PFSK-1 (cell line): ENCODE measurements around the gene PIGS.

Experiments used
- FOXP2 ChIP-seq: optimal IDR thresholded peaks from 2 replicates; pipeline ENCODE3; 2011; ENCODE audit warnings: borderline replicate concordance, control low read depth, inconsistent platforms; ENCODE audit not compliant: insufficient read depth; ENCODE audit errors: extremely low read length, extremely low read depth
- POLR2AphosphoS5 ChIP-seq: IDR thresholded peaks from 2 replicates; pipeline ENCODE4 v1.6.1; 2012; ENCODE audit warnings: low read depth, mild to moderate bottlenecking, control low read depth, low read length, moderate library complexity
- REST ChIP-seq, 2 experiments: IDR thresholded peaks; 2 replicates each; pipeline versions ENCODE4 v1.6.1 to v1.8.0; 2011 to 2012; ENCODE audit warnings: low read depth in 2 of 2, low read length in 2 of 2, control low read depth in 1 of 2, inconsistent platforms in 1 of 2, mild to moderate bottlenecking in 1 of 2, moderate library complexity in 1 of 2; ENCODE audit not compliant: insufficient read depth in 1 of 2
- SIN3A ChIP-seq: IDR thresholded peaks from 2 replicates; pipeline ENCODE4 v1.6.1; 2012; ENCODE audit warnings: mild to moderate bottlenecking, low read length, moderate library complexity, borderline replicate concordance; ENCODE audit not compliant: insufficient read depth
- TAF1 ChIP-seq: IDR thresholded peaks from 2 replicates; pipeline ENCODE4 v1.6.1; 2012; ENCODE audit warnings: low read length, control low read depth, borderline replicate concordance; ENCODE audit not compliant: insufficient read depth

Gene PIGS

GRCh38 chr17:28511858-28512461 lies 59.4 kb downstream of the PIGS start:
- TF ChIP-seq TAF1 (no peak), FOXP2 (no peak), REST (IDR thresholded peaks at IDR 0.05; ENCODE audit: insufficient read depth in 1 of 2, low read depth in 2 of 2, low read length in 2 of 2) (no peak), SIN3A (no peak), POLR2AphosphoS5 (no peak)

- TF ChIP-seq REST (IDR thresholded peaks at IDR 0.05; ENCODE audit: insufficient read depth in 1 of 2, low read depth in 2 of 2, low read length in 2 of 2), result no peak
- TF ChIP-seq SIN3A, result no peak
- no peak for TF ChIP-seq FOXP2
- no peak for TF ChIP-seq POLR2AphosphoS5
- no peak for TF ChIP-seq TAF1
Observed at GRCh38 chr17:28509789-28510188, 61.5 kb downstream of the PIGS start.

GRCh38 chr17:28508211-28508724 lies 63.1 kb downstream of the PIGS start:
- TF ChIP-seq FOXP2 (no peak), POLR2AphosphoS5 (no peak), SIN3A (no peak), REST (IDR thresholded peaks at IDR 0.05; ENCODE audit: insufficient read depth in 1 of 2, low read depth in 2 of 2, low read length in 2 of 2) (no peak), TAF1 (no peak)

GRCh38 chr17:28507567-28508203 lies 63.6 kb downstream of the PIGS start:
- TF ChIP-seq REST (IDR thresholded peaks at IDR 0.05; ENCODE audit: insufficient read depth in 1 of 2, low read depth in 2 of 2, low read length in 2 of 2) (no peak), TAF1 (no peak), POLR2AphosphoS5 (no peak), FOXP2 (no peak), SIN3A (no peak)
